ENCODE measurements around the gene MAN1A2. TPM values are rescaled to one million over a fixed set of nuclear protein-coding genes. Genes with fewer than 3 reads are reported as not detected.

The MAN1A2 gene
- total and polyA plus RNA-seq, 10 of the 15 experiments (the other 5 are each of a cell fraction or from before 2014, with no cell fraction given): 2.8 to 23.6 (median 16.0) TPM

- SMC1A ChIA-PET (ENCODE audit: uncharacterized antibody, unreplicated experiment): no interaction called here
- ATAC-seq: no peak
Measured at GRCh38 chr1:117541585-117541984, 174.3 kb downstream of the MAN1A2 start.

GRCh38 chr1:117544509-117545109 lies 177.4 kb downstream of the MAN1A2 start:
- ATAC-seq (no peak), DNase-seq (ENCODE audit: low read depth, low spot score) (no peak), FAIRE-seq (no peak)
- Histone ChIP-seq H3K4me1 (ENCODE audit: control insufficient read depth, insufficient read depth, low read length) (no peaks in the 10 kb centered on the region), H3K9ac (ENCODE audit: control insufficient read depth, insufficient read depth, low read length) (no peak overlapping the region), H3K4me3 (no peak overlapping the region), H3K36me3 (ENCODE audit: control insufficient read depth in 2 of 2, insufficient read depth in 2 of 2, low read length in 1 of 2) (no peaks in the 10 kb centered on the region), H3K4me2 (ENCODE audit: control insufficient read depth, insufficient read depth) (no peak overlapping the region), H4K20me1 (ENCODE audit: control insufficient read depth, insufficient read depth) (no peaks in the 10 kb centered on the region), H3K27me3 (replicated peaks in 1 of 2; ENCODE audit: control insufficient read depth in 2 of 2, insufficient read depth in 2 of 2, low read length in 1 of 2) (peaks cover 0 to under 1% of the 10 kb centered on the region in 2 experiments; a peak in 2 of 4 replicates), H3K79me2 (ENCODE audit: control insufficient read depth, insufficient read depth, low read length) (no peaks in the 10 kb centered on the region), H3K9me3 (replicated peaks; ENCODE audit: control insufficient read depth, insufficient read depth, low read length) (no peaks in the 10 kb centered on the region), H2AFZ (ENCODE audit: control insufficient read depth, low read depth, low read length) (no peak overlapping the region), H3K27ac (ENCODE audit: control insufficient read depth, insufficient read depth) (no peak overlapping the region)
- POLR2A ChIA-PET: no interaction called here
- CTCF ChIA-PET: interaction anchor here (1.1 to 13.8 kb wide), 3 partner anchors 9 to 211 kb away, joined by 3 to 269 read pairs (median 25); no protein-coding TSS in a partner anchor
- 57% methylated on average over 4 of the region's 4 CpGs for WGBS (ENCODE audit: insufficient coverage, insufficient replicate concordance, low lambda C conversion rate, missing lambda C conversion rate)
- in situ Hi-C loops (cut with MboI) (no loop called here), intact Hi-C loops (cut with micrococcal nuclease; ENCODE audit: unreplicated experiment) (no loop called here)
- RAD21 ChIA-PET (ENCODE audit: unreplicated experiment): no interaction called here
- SMC1A ChIA-PET (ENCODE audit: uncharacterized antibody, unreplicated experiment): interaction anchor here (0.7 to 2.3 kb wide), 3 partner anchors 9 to 48 kb away, joined by 3 to 10 read pairs (median 3); no protein-coding TSS in a partner anchor
- BruUV-seq (replicated peaks): no TSS peak
- TF ChIP-seq JUND (IDR thresholded peaks at IDR 0.05; ENCODE audit: low read depth, low read length) (no peak), SUZ12 (IDR thresholded peaks at IDR 0.05; ENCODE audit: unreplicated experiment) (no peak), ZNF24 (IDR thresholded peaks at IDR 0.05) (no peak), ZNF217 (IDR thresholded peaks at IDR 0.05) (no peak), FOXM1 (IDR thresholded peaks at IDR 0.05; ENCODE audit: low read depth, low read length) (no peak), ATF2 (IDR thresholded peaks at IDR 0.05; ENCODE audit: low read length) (no peak), POU2F2 (IDR thresholded peaks at IDR 0.05; ENCODE audit: borderline replicate concordance, low read depth, low read length) (no peak), BCLAF1 (IDR thresholded peaks at IDR 0.05) (no peak), CREM (IDR thresholded peaks at IDR 0.05; ENCODE audit: low read depth) (no peak), MAX (IDR thresholded peaks at IDR 0.05; ENCODE audit: low read depth, low read length) (no peak), MEF2A (IDR thresholded peaks at IDR 0.05; ENCODE audit: insufficient read depth, low read depth, low read length) (no peak)

More at GRCh38 chr1:117541585-117541984, 174.3 kb downstream of the MAN1A2 start:
- H4K20me1 ChIP-seq (ENCODE audit: control insufficient read depth, insufficient read depth): no peaks in the 10 kb centered on the region
- in situ Hi-C loops (cut with MboI): no loop called here
- no peak overlapping the region for H2AFZ ChIP-seq (ENCODE audit: control insufficient read depth, low read depth, low read length)
- WGBS (ENCODE audit: insufficient coverage, insufficient replicate concordance, low lambda C conversion rate, missing lambda C conversion rate): 28% methylated on average over 5 of the region's 5 CpGs
- no peaks in the 10 kb centered on the region for H3K79me2 ChIP-seq (ENCODE audit: control insufficient read depth, insufficient read depth, low read length)
- no peak overlapping the region for H3K4me3 ChIP-seq
- H3K4me2 ChIP-seq (ENCODE audit: control insufficient read depth, insufficient read depth): no peak overlapping the region
- no peak overlapping the region for H3K9ac ChIP-seq (ENCODE audit: control insufficient read depth, insufficient read depth, low read length)
- ChIA-PET CTCF (interaction anchor here (0.7 to 13.8 kb wide), 5 partner anchors 28 to 1069 kb away, joined by 3 to 269 read pairs (median 4); no protein-coding TSS in a partner anchor), RAD21 (ENCODE audit: unreplicated experiment) (no interaction called here), POLR2A (no interaction called here)
- no peaks in the 10 kb centered on the region for H3K9me3 ChIP-seq (replicated peaks; ENCODE audit: control insufficient read depth, insufficient read depth, low read length)
- no peaks in the 10 kb centered on the region; a peak in 2 of 4 replicates for H3K27me3 ChIP-seq (replicated peaks in 1 of 2; ENCODE audit: control insufficient read depth in 2 of 2, insufficient read depth in 2 of 2, low read length in 1 of 2)
- DNase-seq (ENCODE audit: low read depth, low spot score) (no peak), FAIRE-seq (no peak)
- intact Hi-C loops (cut with micrococcal nuclease; ENCODE audit: unreplicated experiment): no loop called here
- TF ChIP-seq RBBP5 (conservative IDR thresholded peaks at IDR 0.05): no peak
- no peak for TF ChIP-seq PAX8 (IDR thresholded peaks at IDR 0.05)
- TF ChIP-seq ZSCAN29 (IDR thresholded peaks at IDR 0.05): no peak
- TF ChIP-seq BCL11A (IDR thresholded peaks at IDR 0.05; ENCODE audit: low read depth, low read length): no peak
- no peak for TF ChIP-seq DPF2 (IDR thresholded peaks at IDR 0.05)
- no peak for TF ChIP-seq ZNF622 (IDR thresholded peaks at IDR 0.05)
- no peak for TF ChIP-seq SMAD5 (IDR thresholded peaks at IDR 0.05; ENCODE audit: low read depth)
- H3K36me3 ChIP-seq (ENCODE audit: control insufficient read depth in 2 of 2, insufficient read depth in 2 of 2, low read length in 1 of 2): no peaks in the 10 kb centered on the region
- H3K27ac ChIP-seq (ENCODE audit: control insufficient read depth, insufficient read depth): no peak overlapping the region
- H3K4me1 ChIP-seq (ENCODE audit: control insufficient read depth, insufficient read depth, low read length): no peaks in the 10 kb centered on the region
- BruUV-seq (replicated peaks): no TSS peak
